IMR-90 (cell line): ENCODE measurements around the gene MAP3K15. TPM values are rescaled to one million over a fixed set of nuclear protein-coding genes. Genes with fewer than 3 reads are reported as not detected.

Source experiments
- ATAC-seq: fragments of 200-7000 bp; cut with Tn5 transposase; 2 replicates; pipeline ENCODE4 v1.9.1; 2020; ENCODE audit warnings: low read depth, mild to moderate bottlenecking, moderate library complexity
- BruUV-seq: library from RNA; stranded (reverse); fragments of 400-500 nt; replicated peaks from 2 replicates; lab custom pipeline; 2021; lab: Mats Ljungman, UMichigan
- CTCF ChIA-PET: fragments of 300-600 bp; formaldehyde crosslinking; extraction: SDS; loops from one replicate; lab custom pipeline; 2021; ENCODE audit warnings: antibody characterized with exemption; lab: Yijun Ruan, JAX
- POLR2A ChIA-PET: fragments of 300-600 bp; sonication (Branson Sonifier 250); formaldehyde crosslinking; loops from one replicate; lab custom pipeline; 2022; ENCODE audit warnings: antibody characterized with exemption; ENCODE audit not compliant: unreplicated experiment; lab: Charles Lee
- DNase-seq: peaks from one replicate; pipeline ENCODE4 v3.0.0; 2013
- H2AFZ ChIP-seq: replicated peaks from 2 replicates; pipeline ENCODE3; 2013; ENCODE audit warnings: low read length, mild to moderate bottlenecking; ENCODE audit not compliant: poor library complexity
- H2AK5ac ChIP-seq: 2 replicates; pipeline ENCODE4 v1.6.1; 2013; ENCODE audit warnings: low read depth, low read length, inconsistent platforms
- H2AK9ac ChIP-seq: replicated peaks from 2 replicates; pipeline ENCODE3; 2013; ENCODE audit warnings: mild to moderate bottlenecking, low read depth, low read length, moderate library complexity; ENCODE audit not compliant: poor library complexity
- H2BK120ac ChIP-seq: 2 replicates; pipeline ENCODE4 v1.6.1; 2013; ENCODE audit warnings: low read depth, low read length, inconsistent platforms
- H2BK15ac ChIP-seq: 3 replicates; pipeline ENCODE4 v1.6.1; 2013; ENCODE audit warnings: low read depth, low read length, inconsistent platforms
- H2BK20ac ChIP-seq: 2 replicates; pipeline ENCODE4 v1.6.1; 2013; ENCODE audit warnings: low read depth, mild to moderate bottlenecking, inconsistent platforms, low read length, moderate library complexity
- H2BK5ac ChIP-seq: 2 replicates; pipeline ENCODE4 v1.6.1; 2013; ENCODE audit warnings: mild to moderate bottlenecking, low read depth, low read length, inconsistent platforms; ENCODE audit not compliant: poor library complexity, severe bottlenecking
- H3K14ac ChIP-seq: replicated peaks from 2 replicates; pipeline ENCODE4 v1.6.1; 2013; ENCODE audit warnings: low read depth, low read length, inconsistent platforms
- H3K18ac ChIP-seq: 2 replicates; pipeline ENCODE4 v1.6.1; 2013; ENCODE audit warnings: low read depth, low read length, control low read depth
- H3K23ac ChIP-seq: 2 replicates; pipeline ENCODE4 v1.6.1; 2013; ENCODE audit warnings: low read depth, low read length, inconsistent platforms
- H3K27ac ChIP-seq: 2 replicates; pipeline ENCODE4 v1.5.1; 2013; ENCODE audit warnings: mild to moderate bottlenecking, control low read depth, low read length; ENCODE audit not compliant: insufficient read depth
- H3K27me3 ChIP-seq: 2 replicates; pipeline ENCODE4 v1.6.1; 2013; ENCODE audit warnings: low read length; ENCODE audit not compliant: control insufficient read depth, insufficient read depth
- H3K36me3 ChIP-seq: 2 replicates; pipeline ENCODE4 v1.6.1; 2013; ENCODE audit warnings: low read length, mixed read lengths; ENCODE audit not compliant: control insufficient read depth, insufficient read depth
- H3K4ac ChIP-seq: 2 replicates; pipeline ENCODE4 v1.6.1; 2013; ENCODE audit warnings: low read depth, low read length, inconsistent platforms
- H3K4me1 ChIP-seq: 2 replicates; pipeline ENCODE4 v1.6.1; 2013; ENCODE audit warnings: low read length, mixed read lengths; ENCODE audit not compliant: control insufficient read depth, insufficient read depth
- H3K4me2 ChIP-seq: 2 replicates; pipeline ENCODE4 v1.6.1; 2013; ENCODE audit warnings: low read depth, mild to moderate bottlenecking, control low read depth, low read length, moderate library complexity
- H3K4me3 ChIP-seq: 2 replicates; pipeline ENCODE4 v1.5.1; 2013; ENCODE audit warnings: low read depth, mild to moderate bottlenecking, control low read depth, low read length, moderate library complexity; ENCODE audit not compliant: insufficient read depth
- H3K56ac ChIP-seq: 2 replicates; pipeline ENCODE4 v1.6.1; 2013; ENCODE audit warnings: low read length, inconsistent platforms; ENCODE audit not compliant: insufficient read depth; ENCODE audit errors: extremely low read depth
- H3K79me1 ChIP-seq, 2 experiments: 2 replicates each; pipeline ENCODE4 v1.6.1; 2013; ENCODE audit warnings: low read length in 2 of 2, inconsistent platforms in 1 of 2, low read depth in 1 of 2
- H3K9ac ChIP-seq: 2 replicates; pipeline ENCODE4 v1.6.1; 2013; ENCODE audit warnings: low read depth, low read length, control low read depth
- H3K9me1 ChIP-seq: 2 replicates; pipeline ENCODE4 v1.6.1; 2013; ENCODE audit warnings: low read length, inconsistent platforms; ENCODE audit not compliant: insufficient read depth
- H3K9me3 ChIP-seq: 2 replicates; pipeline ENCODE4 v1.6.1; 2013; ENCODE audit warnings: low read length; ENCODE audit not compliant: control insufficient read depth, insufficient read depth
- H4K20me1 ChIP-seq: 2 replicates; pipeline ENCODE4 v1.6.1; 2013; ENCODE audit warnings: low read length, inconsistent platforms; ENCODE audit not compliant: insufficient read depth
- H4K5ac ChIP-seq: 2 replicates; pipeline ENCODE4 v1.6.1; 2013; ENCODE audit warnings: mild to moderate bottlenecking, low read depth, low read length, control low read depth
- H4K8ac ChIP-seq, 2 experiments: 2 replicates each; pipeline ENCODE4 v1.6.1; 2013; ENCODE audit warnings: low read depth in 2 of 2, low read length in 2 of 2, control low read depth in 1 of 2, inconsistent platforms in 1 of 2
- H4K91ac ChIP-seq: 2 replicates; pipeline ENCODE4 v1.6.1; 2013; ENCODE audit warnings: low read depth, low read length, inconsistent platforms; ENCODE audit not compliant: insufficient read depth
- BHLHE40 ChIP-seq: fragments of 150-350 bp; IDR thresholded peaks from 2 replicates; pipeline ENCODE4 v1.6.1; 2016; ENCODE audit warnings: mild to moderate bottlenecking, low read depth, low read length
- POLR2A ChIP-seq: IDR thresholded peaks from 2 replicates; pipeline ENCODE4 v1.6.1; 2012; ENCODE audit warnings: mild to moderate bottlenecking, low read depth, low read length
- SMC3 ChIP-seq: fragments of 150-350 bp; IDR thresholded peaks from 2 replicates; pipeline ENCODE4 v1.6.1; 2016; ENCODE audit warnings: low read depth, mild to moderate bottlenecking, antibody characterized with exemption, low read length, moderate library complexity
- dilution Hi-C: fragments of 300-500 bp; cut with HindIII; formaldehyde crosslinking; loops from one replicate; pipeline ENCODE4 v1.14.3; 2018; ENCODE audit warnings: low sequenced_read_pairs; ENCODE audit not compliant: unreplicated experiment
- in situ Hi-C: fragments of 300-500 bp; cut with MboI; formaldehyde crosslinking; loops from 3 replicates; pipeline ENCODE4 v1.14.3; 2019; ENCODE audit warnings: low sequenced_read_pairs, inconsistent platforms, mixed read lengths
- intact Hi-C: fragments of 100-400 bp; cut with micrococcal nuclease; formaldehyde crosslinking; loops from 2 replicates; pipeline ENCODE4 v1.10.0; 2022
- polyA plus RNA-seq, 3 experiments: library from polyadenylated mRNA; depleted of rRNA; stranded (reverse); fragments of >200 nt; gene quantifications; 2 replicates each; pipeline ENCODE4 v1.2.3, GENCODE V29; 2012; ENCODE audit warnings: low replicate concordance in 1 of 3
- total RNA-seq: library from RNA; depleted of rRNA; stranded (reverse); fragments of >200 nt; gene quantifications from 2 replicates; pipeline ENCODE4 v1.2.3, GENCODE V29; 2012

The MAP3K15 gene
- total and polyA plus RNA-seq, 2 of the 4 experiments (the other 2 are of a cell fraction): under 0.01 to 0.10 TPM

DNA sequence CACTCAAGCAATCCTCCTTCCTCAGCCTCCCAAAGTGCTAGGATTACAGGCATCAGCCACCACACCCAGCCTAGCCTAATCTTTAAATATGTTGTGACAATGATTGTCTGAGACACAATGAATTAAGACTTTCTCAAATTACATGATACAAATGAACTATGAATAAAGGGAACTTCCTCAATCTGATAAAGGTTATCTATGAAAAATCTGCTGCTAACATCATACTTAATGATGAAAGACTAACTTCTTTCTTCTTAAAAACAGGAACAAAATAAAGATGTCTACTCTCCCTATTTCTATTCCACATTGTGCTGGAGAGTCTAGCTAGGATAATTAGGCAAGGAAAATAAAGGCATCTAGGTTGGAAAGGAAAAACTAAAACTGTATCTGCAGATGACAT is 111.6 kb downstream of the MAP3K15 start:
- Histone ChIP-seq H3K9me1 (no peaks in the 10 kb centered on the region), H2AK5ac (no peak overlapping the region), H3K27me3 (no peaks in the 10 kb centered on the region), H4K20me1 (no peaks in the 10 kb centered on the region), H3K56ac (no peak overlapping the region), H3K27ac (no peak overlapping the region), H3K4ac (no peak overlapping the region), H3K18ac (no peak overlapping the region), H2AFZ (no peak overlapping the region), H2BK5ac (no peak overlapping the region), H3K36me3 (no peaks in the 10 kb centered on the region), H2BK20ac (no peak overlapping the region), H4K91ac (no peak overlapping the region), H3K79me1 (no peaks in the 10 kb centered on the region), H4K8ac (no peak overlapping the region), H2AK9ac (no peak overlapping the region), H3K4me3 (no peak overlapping the region), H3K9ac (no peak overlapping the region), H2BK120ac (no peak overlapping the region), H4K5ac (no peak overlapping the region), H3K23ac (no peak overlapping the region), H3K14ac (no peak overlapping the region), H3K9me3 (no peaks in the 10 kb centered on the region), H3K4me2 (no peak overlapping the region), H2BK15ac (no peak overlapping the region), H3K4me1 (no peaks in the 10 kb centered on the region)
- in situ Hi-C loops: no loop called here
- intact Hi-C loops: no loop called here
- DNase-seq (no peak), ATAC-seq (no peak)
- BruUV-seq: no TSS peak
- TF ChIP-seq SMC3 (no peak), BHLHE40 (no peak), POLR2A (no peak)
- CTCF ChIA-PET: no interaction called here
- dilution Hi-C loops: no loop called here
- POLR2A ChIA-PET: no interaction called here
